Fibroblast of upper back skin (primary cell): ENCODE data around the gene SPPL2A.

Source experiments
- DNase-seq: peaks from one replicate; pipeline ENCODE4 v3.0.0-alpha.2; 2013

SPPL2A gene

GRCh38 chr15:50685191-50685975 lies 80.1 kb downstream of the SPPL2A start:
- peak; percentile 2 for DNase-seq

- DNase-seq: no peak
Observed at GRCh38 chr15:50681467-50681866, 84.0 kb downstream of the SPPL2A start.

GRCh38 chr15:50676799-50677483 lies 88.6 kb downstream of the SPPL2A start:
- DNase-seq: peak; percentile 77

GRCh38 chr15:50675535-50676144 lies 89.9 kb downstream of the SPPL2A start:
- peak; percentile 52 for DNase-seq

- no peak for DNase-seq
Observed at GRCh38 chr15:50670115-50670514, 95.4 kb downstream of the SPPL2A start.

- DNase-seq: no peak
Observed at GRCh38 chr15:50669611-50670010, 95.9 kb downstream of the SPPL2A start.

GRCh38 chr15:50665938-50666337 lies 99.6 kb downstream of the SPPL2A start:
- no peak for DNase-seq

- DNase-seq: no peak
Observed at GRCh38 chr15:50655555-50655954, 110.0 kb downstream of the SPPL2A start.

GRCh38 chr15:50653156-50653743 lies 112.3 kb downstream of the SPPL2A start:
- no peak for DNase-seq

- DNase-seq: no peak
Observed at GRCh38 chr15:50652671-50653070, 112.8 kb downstream of the SPPL2A start.
